GM12874 (cell line): Measurements from ENCODE around the gene ABTB1.

Experiments used
- CTCF ChIP-seq: IDR thresholded peaks from 2 replicates; pipeline ENCODE4 v1.5.1; 2011; ENCODE audit warnings: low read depth, mild to moderate bottlenecking, control low read depth, low read length, moderate library complexity; ENCODE audit not compliant: insufficient read depth

Gene ABTB1

GRCh38 chr3:127679534-127680145, 6.9 kb downstream of the ABTB1 start:
- no peak for TF ChIP-seq CTCF

GRCh38 chr3:127680146-127680661, 7.5 kb downstream of the ABTB1 start:
- no peak for TF ChIP-seq CTCF

- no peak for TF ChIP-seq CTCF
Observed at GRCh38 chr3:127680798-127681221, 8.1 kb downstream of the ABTB1 start.

- TF ChIP-seq CTCF: no peak
Observed at GRCh38 chr3:127682561-127682960, 9.8 kb downstream of the ABTB1 start.

GRCh38 chr3:127684871-127685707, 12.3 kb downstream of the ABTB1 start:
- TF ChIP-seq CTCF: no peak

- no peak for TF ChIP-seq CTCF
Observed at GRCh38 chr3:127685708-127686511, 13.2 kb downstream of the ABTB1 start.

GRCh38 chr3:127686512-127686894, 13.8 kb downstream of the ABTB1 start:
- TF ChIP-seq CTCF: no peak
